Measurements from ENCODE around the gene RPP14. TPM values are rescaled to one million over a fixed set of nuclear protein-coding genes. Genes with fewer than 3 reads are reported as not detected.

The RPP14 gene
- total RNA-seq, 1 experiment from 2014 or later = 6.5 TPM

DNA sequence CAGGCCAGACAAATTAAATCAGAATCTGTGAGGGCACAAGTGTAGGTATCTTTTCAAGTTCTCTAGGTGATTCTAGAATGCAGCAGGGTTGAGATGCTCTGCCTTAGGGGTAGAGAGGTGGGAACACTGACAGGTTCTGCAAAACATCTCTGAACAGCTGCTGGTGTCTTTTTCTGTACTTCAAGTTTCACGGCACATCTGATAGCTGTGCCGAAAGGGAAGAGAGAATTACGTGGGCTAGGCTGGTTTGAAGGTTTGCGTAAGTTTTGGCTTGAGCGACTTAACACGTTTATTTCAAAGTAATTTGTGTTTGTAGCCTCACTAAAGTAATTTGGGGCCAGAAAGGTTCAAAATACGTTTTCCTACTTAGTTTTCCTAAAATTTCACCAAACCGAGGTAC, 49.1 kb downstream of the RPP14 start:
- no peak for DNase-seq (ENCODE audit: low spot score)

DNA sequence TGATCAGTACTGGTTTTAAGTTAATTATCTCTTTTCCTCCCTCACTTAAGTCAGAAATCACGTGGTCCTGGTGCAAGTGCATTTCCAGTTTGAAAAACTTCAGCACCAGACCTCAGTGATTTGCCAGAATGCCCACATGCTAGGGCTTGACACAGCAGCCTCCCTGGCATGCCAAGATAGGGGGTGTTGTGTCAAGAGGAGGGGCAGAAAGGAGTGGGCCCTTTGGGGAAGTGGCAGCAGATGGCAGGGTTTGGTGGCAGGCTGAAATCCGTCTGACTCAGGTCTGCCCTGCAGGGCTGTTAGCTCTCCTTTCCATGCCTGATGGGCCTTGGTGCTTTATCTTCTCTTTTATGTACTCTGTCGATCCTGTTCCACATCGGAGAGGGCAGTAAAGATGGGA, 50.0 kb downstream of the RPP14 start:
- no peak for DNase-seq (ENCODE audit: low spot score)

GRCh38 chr3:58357402-58357801, 51.4 kb downstream of the RPP14 start:
- no peak for DNase-seq (ENCODE audit: low spot score)

DNA sequence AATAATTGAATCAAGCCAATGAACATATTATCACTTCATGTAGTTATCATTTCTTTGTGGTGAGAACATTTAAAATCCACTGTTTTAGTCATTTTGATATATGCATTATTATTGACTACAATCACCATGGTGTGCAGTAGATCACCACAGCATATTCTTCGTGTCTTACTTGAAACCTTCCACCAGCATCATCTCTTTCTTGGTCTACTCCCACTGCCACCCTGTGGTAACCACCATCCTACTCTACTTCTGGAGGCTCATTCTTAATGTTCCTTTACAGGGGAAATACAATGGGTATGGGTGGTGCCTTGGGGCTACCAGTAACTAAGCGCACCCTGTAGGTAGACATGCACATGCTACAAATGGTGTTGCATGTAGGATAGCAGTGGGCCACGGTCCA, 52.0 kb downstream of the RPP14 start:
- no peak for DNase-seq (ENCODE audit: low spot score)

DNA sequence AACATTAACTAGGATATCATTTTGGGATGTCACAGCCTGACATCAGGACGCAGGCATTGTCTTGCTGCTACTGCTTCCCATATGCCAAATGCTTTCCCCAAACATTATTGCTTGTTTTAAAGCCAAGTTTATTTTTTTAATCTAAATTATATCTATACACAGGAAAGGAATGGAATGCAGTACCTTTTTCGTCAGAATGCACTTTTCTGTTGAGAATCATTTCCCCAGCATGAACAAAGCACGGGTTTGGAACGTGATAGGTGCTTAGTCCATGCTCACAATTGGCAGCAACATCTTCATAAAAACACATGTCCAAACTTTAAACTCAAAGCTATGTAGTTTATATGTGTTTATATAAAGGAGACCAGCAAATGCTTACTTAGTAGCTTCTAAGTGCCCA, 52.8 kb downstream of the RPP14 start:
- no peak for DNase-seq (ENCODE audit: low spot score)

GRCh38 chr3:58359621-58360020, 53.6 kb downstream of the RPP14 start:
- no peak for DNase-seq (ENCODE audit: low spot score)

DNA sequence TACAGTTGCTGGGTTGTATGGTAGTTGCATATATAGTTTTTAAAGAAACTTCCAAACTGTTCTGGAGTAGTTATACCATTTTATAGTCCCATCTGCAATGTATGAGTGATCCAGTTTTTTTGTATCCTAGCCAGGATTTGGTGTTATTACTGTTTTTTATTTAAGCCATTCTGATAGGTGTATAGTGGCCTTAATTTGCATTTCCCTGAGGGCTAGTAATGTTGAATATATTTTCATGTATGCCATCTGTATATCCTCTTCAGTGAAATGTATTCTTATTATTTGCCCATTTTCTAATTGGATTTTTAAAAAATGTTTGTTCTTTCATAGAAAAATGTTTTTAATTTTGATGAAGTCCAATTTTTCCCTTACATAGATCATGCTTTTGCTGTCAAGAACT, 55.8 kb downstream of the RPP14 start:
- DNase-seq (ENCODE audit: low spot score) = no peak

GRCh38 chr3:58366699-58367098, 60.7 kb downstream of the RPP14 start:
- DNase-seq (ENCODE audit: low spot score) = no peak

DNA sequence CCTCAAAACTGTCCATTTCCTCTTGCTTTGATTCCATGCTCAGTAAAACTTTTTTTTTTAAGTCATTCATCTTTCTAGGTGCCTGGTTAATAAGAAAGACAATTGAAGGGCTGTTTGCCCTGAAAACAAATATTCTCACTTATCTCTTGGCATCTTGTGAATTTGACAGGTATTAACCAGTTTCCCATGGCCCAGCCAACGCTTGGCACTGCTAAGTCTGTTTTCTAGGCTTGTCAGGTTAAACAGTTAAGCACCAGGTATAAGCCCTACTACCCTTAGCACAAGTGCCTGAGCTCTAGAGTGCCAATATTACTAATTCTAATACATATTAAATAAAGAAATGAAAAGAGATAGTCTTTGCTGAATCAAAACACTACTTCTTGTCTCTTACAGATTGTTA, 63.0 kb downstream of the RPP14 start:
- no peak for DNase-seq (ENCODE audit: low spot score)

Small RNA genes lying within 50 kb of the gene (small RNA-seq; reads per million reads assigned to genes)
- gene AC098479.1 = not detected

Other genes with a start within 250 kb of the RPP14 start
- not detected in 2 replicates for gene DNASE1L3, start 95.3 kb upstream of the RPP14 start, total RNA-seq (2014; rRNA removed; shearing (Covaris generic))
- gene ABHD6, start 68.5 kb upstream of the RPP14 start, total RNA-seq (2014; rRNA removed; shearing (Covaris generic)) = 6.1 and 10.5 TPM in 2 replicates
- gene HTD2, start 275 bp downstream of the RPP14 start, total RNA-seq (2014; rRNA removed; shearing (Covaris generic)) = 0.34 and 1.3 TPM in 2 replicates
- gene PXK, start 26.6 kb downstream of the RPP14 start, total RNA-seq (2014; rRNA removed; shearing (Covaris generic)) = 0.23 and 0.89 TPM in 2 replicates
- 34.2 and 47.8 TPM in 2 replicates for gene PDHB, start 127.6 kb downstream of the RPP14 start, total RNA-seq (2014; rRNA removed; shearing (Covaris generic))
- gene KCTD6, start 185.9 kb downstream of the RPP14 start, total RNA-seq (2014; rRNA removed; shearing (Covaris generic)) = 1.2 and 1.3 TPM in 2 replicates
- not detected in 2 replicates for gene ACOX2, start 230.9 kb downstream of the RPP14 start, total RNA-seq (2014; rRNA removed; shearing (Covaris generic))

Data from HT-29 (cell line).